Measurements from ENCODE around the gene MLST8.
"Not testable (repeated sequence)": the region's sequence is repeated elsewhere in the genome, so short reads cannot be mapped to it uniquely, and the experiment has no call there.

MLST8 gene

DNA sequence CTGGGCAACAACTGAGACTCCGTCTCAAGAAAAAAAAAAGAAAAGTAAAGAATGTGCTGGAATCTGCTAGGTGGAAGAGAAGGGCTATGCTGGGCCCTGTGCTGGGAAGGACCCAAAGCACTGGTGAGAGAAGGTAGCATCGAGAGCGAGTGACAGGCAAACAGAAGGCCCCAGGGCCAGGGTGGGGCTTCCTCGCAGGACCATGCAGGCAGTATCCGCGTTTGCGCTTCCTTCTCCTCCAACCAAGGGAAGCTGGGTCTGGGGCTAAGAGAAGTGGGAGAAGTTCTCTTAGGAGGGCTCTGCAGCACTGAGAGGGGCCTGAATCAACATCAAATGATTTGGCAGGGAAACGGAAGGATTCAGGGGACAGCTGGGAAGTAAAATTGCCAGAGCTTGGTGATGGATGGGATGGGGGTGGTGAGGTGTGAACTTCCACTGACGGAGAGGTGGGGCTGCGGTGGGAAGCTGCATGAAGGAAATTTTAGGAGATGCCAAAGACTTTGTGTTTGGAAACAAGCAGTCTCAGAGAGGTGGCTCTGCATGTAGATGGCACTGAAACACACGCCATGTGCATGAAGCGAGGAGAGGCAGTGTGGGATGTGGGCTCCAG lies 51.4 kb downstream of the MLST8 start:
- no peak for TF ChIP-seq CTCF (IDR thresholded peaks at IDR 0.05; ENCODE audit: low read depth, low read length, missing control alignments)
- H3K4me3 ChIP-seq (replicated peaks; ENCODE audit: low read depth, low read length) = no peak overlapping the region

GRCh38 chr16:2257726-2258125 lies 52.5 kb downstream of the MLST8 start:
- H3K4me3 ChIP-seq (replicated peaks; ENCODE audit: low read depth, low read length) = no peak overlapping the region
- DNase-seq (ENCODE audit: extremely low read depth, low read depth) = no peak
- TF ChIP-seq CTCF (IDR thresholded peaks at IDR 0.05; ENCODE audit: low read depth, low read length, missing control alignments) = no peak

More for the DNA sequence above, 51.4 kb downstream of the MLST8 start:
- DNase-seq (ENCODE audit: extremely low read depth, low read depth) = no peak

DNA sequence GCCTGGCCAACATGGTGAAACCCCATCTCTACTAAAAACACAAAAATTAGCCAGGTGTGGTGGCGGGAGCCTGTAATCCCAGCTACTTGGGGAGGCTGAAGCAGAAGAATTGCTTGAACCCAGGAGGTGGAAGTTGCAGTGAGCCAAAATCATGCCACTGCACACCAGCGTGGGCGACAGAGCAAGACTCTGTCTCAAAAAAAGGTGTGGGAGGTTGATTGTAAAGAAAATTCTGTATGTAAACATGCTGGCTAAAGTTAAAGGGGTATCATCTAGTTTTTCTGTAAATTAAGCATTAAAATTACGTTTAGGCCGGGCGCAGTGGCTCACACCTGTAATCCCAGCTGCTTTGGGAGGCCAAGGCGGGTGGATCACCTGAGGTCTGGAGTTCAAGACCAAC lies 53.3 kb downstream of the MLST8 start:
- not testable (repeated sequence) for H3K4me3 ChIP-seq (replicated peaks; ENCODE audit: low read depth, low read length); DNase-seq (ENCODE audit: extremely low read depth, low read depth)

Data from HFF-Myc (cell line).